Parathyroid adenoma (tissue), 2 donors: ENCODE measurements around the gene PDE4D.
"Not testable (repeated sequence)": the region's sequence is repeated elsewhere in the genome, so short reads cannot be mapped to it uniquely, and the experiment has no call there.

Experiments used
- H2AFZ ChIP-seq: fragments of 300-600 bp; sonication (generic); one replicate; pipeline ENCODE4 v1.7.0; 2017; ENCODE audit warnings: antibody characterized with exemption, mild to moderate bottlenecking
- H3K27ac ChIP-seq: fragments of 300-600 bp; sonication (generic); one replicate; pipeline ENCODE4 v1.7.0; 2017
- H3K27me3 ChIP-seq: fragments of 300-600 bp; sonication (generic); one replicate; pipeline ENCODE4 v1.7.0; 2017; ENCODE audit warnings: low read length; ENCODE audit not compliant: control insufficient read depth, insufficient read depth
- H3K36me3 ChIP-seq: fragments of 300-600 bp; sonication (generic); one replicate; pipeline ENCODE4 v1.7.0; 2017; ENCODE audit warnings: low read length; ENCODE audit not compliant: control insufficient read depth, insufficient read depth
- H3K4me1 ChIP-seq: fragments of 300-600 bp; sonication (generic); one replicate; pipeline ENCODE4 v1.7.0; 2017; ENCODE audit warnings: control low read depth
- H3K4me2 ChIP-seq: fragments of 300-600 bp; sonication (generic); one replicate; pipeline ENCODE4 v1.7.0; 2017; ENCODE audit warnings: low read length
- H3K4me3 ChIP-seq: fragments of 300-600 bp; sonication (generic); one replicate; pipeline ENCODE4 v1.7.0; 2017; ENCODE audit warnings: low read depth, low read length
- H3K79me2 ChIP-seq: fragments of 300-600 bp; sonication (generic); one replicate; pipeline ENCODE4 v1.7.0; 2017; ENCODE audit warnings: control low read depth
- H3K9ac ChIP-seq: fragments of 300-600 bp; sonication (generic); one replicate; pipeline ENCODE4 v1.7.0; 2017; ENCODE audit warnings: mild to moderate bottlenecking
- H3K9me3 ChIP-seq: fragments of 300-600 bp; sonication (generic); one replicate; pipeline ENCODE4 v1.7.0; 2017; ENCODE audit warnings: low read length; ENCODE audit not compliant: control insufficient read depth
- TF ChIP-seq, protein P1 (sequence below): fragments of 300-600 bp; sonication (generic); IDR thresholded peaks from one replicate; pipeline ENCODE4 v1.7.0; 2017; ENCODE audit warnings: antibody characterized with exemption, mild to moderate bottlenecking
- donor health status: primary hyperparathyroidism.

The PDE4D gene

GRCh38 chr5:59596586-59597350, 296.8 kb downstream of the PDE4D start:
- no peaks in the 10 kb centered on the region for H3K36me3 ChIP-seq
- H3K27ac ChIP-seq: no peak overlapping the region
- H3K4me1 ChIP-seq: peaks cover 3% of the 10 kb centered on the region
- H3K9me3 ChIP-seq: no peaks in the 10 kb centered on the region
- H3K79me2 ChIP-seq: no peaks in the 10 kb centered on the region
- peak overlapping the region; percentile 9 for H2AFZ ChIP-seq
- H3K9ac ChIP-seq: no peak overlapping the region
- TF ChIP-seq, protein P1, sequence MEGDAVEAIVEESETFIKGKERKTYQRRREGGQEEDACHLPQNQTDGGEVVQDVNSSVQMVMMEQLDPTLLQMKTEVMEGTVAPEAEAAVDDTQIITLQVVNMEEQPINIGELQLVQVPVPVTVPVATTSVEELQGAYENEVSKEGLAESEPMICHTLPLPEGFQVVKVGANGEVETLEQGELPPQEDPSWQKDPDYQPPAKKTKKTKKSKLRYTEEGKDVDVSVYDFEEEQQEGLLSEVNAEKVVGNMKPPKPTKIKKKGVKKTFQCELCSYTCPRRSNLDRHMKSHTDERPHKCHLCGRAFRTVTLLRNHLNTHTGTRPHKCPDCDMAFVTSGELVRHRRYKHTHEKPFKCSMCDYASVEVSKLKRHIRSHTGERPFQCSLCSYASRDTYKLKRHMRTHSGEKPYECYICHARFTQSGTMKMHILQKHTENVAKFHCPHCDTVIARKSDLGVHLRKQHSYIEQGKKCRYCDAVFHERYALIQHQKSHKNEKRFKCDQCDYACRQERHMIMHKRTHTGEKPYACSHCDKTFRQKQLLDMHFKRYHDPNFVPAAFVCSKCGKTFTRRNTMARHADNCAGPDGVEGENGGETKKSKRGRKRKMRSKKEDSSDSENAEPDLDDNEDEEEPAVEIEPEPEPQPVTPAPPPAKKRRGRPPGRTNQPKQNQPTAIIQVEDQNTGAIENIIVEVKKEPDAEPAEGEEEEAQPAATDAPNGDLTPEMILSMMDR: no peak
- H3K4me3 ChIP-seq: no peak overlapping the region
- no peaks in the 10 kb centered on the region for H3K27me3 ChIP-seq
- no peak overlapping the region for H3K4me2 ChIP-seq

GRCh38 chr5:59594118-59594517, 299.4 kb downstream of the PDE4D start:
- H3K9ac ChIP-seq, H3K4me3 ChIP-seq, H3K36me3 ChIP-seq, H3K4me1 ChIP-seq, H3K79me2 ChIP-seq, H3K4me2 ChIP-seq, H3K27me3 ChIP-seq, H3K9me3 ChIP-seq: not testable (repeated sequence)
- Histone ChIP-seq H2AFZ (peak overlapping the region; percentile 61), H3K27ac (peak overlapping the region; percentile 64)

DNA sequence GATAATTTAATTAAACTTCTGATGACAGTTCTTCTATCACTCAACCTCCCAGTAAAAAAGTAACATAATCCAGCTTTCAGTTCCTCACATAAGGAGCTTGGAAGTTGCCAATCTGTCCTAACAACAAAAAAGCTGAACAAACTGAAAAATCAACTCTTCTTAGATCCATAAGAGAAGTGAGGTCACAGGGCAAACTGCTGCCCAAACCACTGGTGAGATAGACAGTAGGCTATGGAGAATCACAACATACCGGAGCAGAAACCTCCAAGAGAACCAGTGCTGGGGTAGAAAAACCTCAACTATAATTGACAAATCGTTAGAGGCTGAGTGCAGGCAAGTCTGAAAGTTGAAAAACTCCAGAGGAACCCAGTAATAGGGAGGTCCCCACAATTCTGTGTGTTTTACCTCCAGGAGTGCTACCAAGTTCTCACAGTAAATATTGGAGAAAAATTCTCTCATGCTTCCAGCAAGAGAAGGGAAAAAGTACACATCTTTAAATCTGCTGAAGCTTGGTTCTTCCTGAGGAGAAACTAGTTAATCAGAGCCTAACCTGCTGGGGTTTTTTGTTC, 300.0 kb downstream of the PDE4D start:
- H3K27ac ChIP-seq: peak overlapping the region; percentile 64
- TF ChIP-seq, protein P1: no peak
- no peaks in the 10 kb centered on the region for H3K9me3 ChIP-seq
- no peaks in the 10 kb centered on the region for H3K79me2 ChIP-seq
- no peaks in the 10 kb centered on the region for H3K4me1 ChIP-seq
- H3K4me3 ChIP-seq: no peak overlapping the region
- no peak overlapping the region for H3K4me2 ChIP-seq
- H3K9ac ChIP-seq: no peak overlapping the region
- H3K36me3 ChIP-seq: no peaks in the 10 kb centered on the region
- H3K27me3 ChIP-seq: no peaks in the 10 kb centered on the region
- peak overlapping the region; percentile 61 for H2AFZ ChIP-seq

DNA sequence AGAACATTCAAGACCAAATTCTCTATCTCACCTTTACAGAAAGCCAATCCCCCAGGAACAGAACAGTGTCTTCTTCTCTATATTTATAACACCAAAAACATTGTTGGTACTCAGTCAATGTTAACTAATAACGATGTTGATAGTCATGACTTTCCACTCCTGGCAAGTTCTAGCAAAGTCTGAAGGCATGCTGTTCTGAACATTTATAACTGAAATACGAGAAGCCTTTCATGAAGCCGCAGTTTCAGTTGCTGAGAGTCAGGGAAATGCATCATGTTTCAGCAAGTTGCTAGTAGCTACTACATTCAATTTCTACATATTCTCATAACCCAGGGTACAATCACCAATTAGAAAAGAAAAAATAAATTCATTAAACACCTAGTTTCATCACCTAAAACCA, 301.4 kb downstream of the PDE4D start:
- H3K36me3 ChIP-seq: no peaks in the 10 kb centered on the region
- no peak overlapping the region for H3K4me2 ChIP-seq
- no peaks in the 10 kb centered on the region for H3K79me2 ChIP-seq
- no peaks in the 10 kb centered on the region for H3K9me3 ChIP-seq
- H3K9ac ChIP-seq: no peak overlapping the region
- H3K4me1 ChIP-seq: no peaks in the 10 kb centered on the region
- H2AFZ ChIP-seq: peak overlapping the region; percentile 56
- H3K27me3 ChIP-seq: no peaks in the 10 kb centered on the region
- H3K27ac ChIP-seq: peak overlapping the region; percentile 72
- H3K4me3 ChIP-seq: no peak overlapping the region
- TF ChIP-seq, protein P1: no peak

DNA sequence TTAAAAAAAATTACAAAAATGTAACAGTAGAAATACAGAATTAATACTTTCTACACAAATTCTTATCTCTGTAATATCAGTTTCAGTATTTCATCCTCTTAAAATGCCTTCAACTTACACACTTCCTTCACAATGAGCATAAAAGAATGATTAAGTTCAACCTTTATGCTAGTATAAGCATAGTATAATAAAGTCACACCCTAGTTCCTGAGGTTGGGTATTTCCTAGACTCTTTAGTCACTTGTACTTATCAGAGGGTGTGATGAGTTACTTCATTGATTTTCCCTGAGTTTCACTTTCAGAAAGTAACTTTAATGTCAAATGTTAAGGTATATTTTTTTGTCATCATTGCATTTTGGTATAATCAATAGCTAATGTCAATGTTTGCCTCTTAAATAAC, 302.4 kb downstream of the PDE4D start:
- Histone ChIP-seq H3K79me2 (no peaks in the 10 kb centered on the region), H2AFZ (peak overlapping the region; percentile 43), H3K4me1 (no peaks in the 10 kb centered on the region), H3K36me3 (no peaks in the 10 kb centered on the region), H3K4me3 (no peak overlapping the region), H3K4me2 (no peak overlapping the region), H3K9me3 (no peaks in the 10 kb centered on the region), H3K27ac (peak overlapping the region; percentile 43), H3K9ac (no peak overlapping the region), H3K27me3 (no peaks in the 10 kb centered on the region)
- TF ChIP-seq, protein P1: no peak
